ENCODE results near the gene KAT14.

- TF ChIP-seq EP300 (IDR thresholded peaks at IDR 0.05) (no peak), POLR2A (IDR thresholded peaks at IDR 0.05) (no peak)
- TF ChIP-seq, protein P1, sequence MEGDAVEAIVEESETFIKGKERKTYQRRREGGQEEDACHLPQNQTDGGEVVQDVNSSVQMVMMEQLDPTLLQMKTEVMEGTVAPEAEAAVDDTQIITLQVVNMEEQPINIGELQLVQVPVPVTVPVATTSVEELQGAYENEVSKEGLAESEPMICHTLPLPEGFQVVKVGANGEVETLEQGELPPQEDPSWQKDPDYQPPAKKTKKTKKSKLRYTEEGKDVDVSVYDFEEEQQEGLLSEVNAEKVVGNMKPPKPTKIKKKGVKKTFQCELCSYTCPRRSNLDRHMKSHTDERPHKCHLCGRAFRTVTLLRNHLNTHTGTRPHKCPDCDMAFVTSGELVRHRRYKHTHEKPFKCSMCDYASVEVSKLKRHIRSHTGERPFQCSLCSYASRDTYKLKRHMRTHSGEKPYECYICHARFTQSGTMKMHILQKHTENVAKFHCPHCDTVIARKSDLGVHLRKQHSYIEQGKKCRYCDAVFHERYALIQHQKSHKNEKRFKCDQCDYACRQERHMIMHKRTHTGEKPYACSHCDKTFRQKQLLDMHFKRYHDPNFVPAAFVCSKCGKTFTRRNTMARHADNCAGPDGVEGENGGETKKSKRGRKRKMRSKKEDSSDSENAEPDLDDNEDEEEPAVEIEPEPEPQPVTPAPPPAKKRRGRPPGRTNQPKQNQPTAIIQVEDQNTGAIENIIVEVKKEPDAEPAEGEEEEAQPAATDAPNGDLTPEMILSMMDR (IDR thresholded peaks at IDR 0.05) = no peak
Measured at GRCh38 chr20:18144541-18145099, 7.0 kb downstream of the KAT14 start.

Data from gastroesophageal sphincter (tissue), 3 donors.